GM12872 (cell line): Measurements from ENCODE around the gene THOC6.

ENCODE experiments used
- TF ChIP-seq, protein P1 (sequence below): IDR thresholded peaks from 3 replicates; pipeline ENCODE4 v1.5.1; 2011; ENCODE audit warnings: low read depth, mild to moderate bottlenecking, low read length, moderate library complexity; ENCODE audit not compliant: insufficient read depth

THOC6 gene

DNA sequence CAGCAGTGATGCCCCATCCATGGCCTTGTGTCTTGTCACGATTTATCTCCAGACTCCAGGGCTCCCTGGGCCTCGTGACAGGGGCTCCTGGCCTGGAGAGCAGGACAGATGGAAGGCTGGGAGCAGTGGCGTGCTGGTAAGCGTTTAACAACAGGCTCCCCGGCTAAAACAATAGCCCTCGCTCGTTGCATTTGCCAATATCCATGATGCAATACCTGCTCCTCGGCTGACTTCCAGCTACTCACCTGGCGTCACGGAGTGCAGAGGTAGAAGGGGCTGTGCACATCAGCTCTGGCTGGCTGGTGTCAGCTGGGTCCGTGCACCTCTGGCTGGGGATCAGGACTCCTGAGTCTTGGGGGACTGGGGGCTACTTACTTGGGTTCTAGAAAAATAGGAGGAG, 14.4 kb downstream of the THOC6 start:
- TF ChIP-seq, protein P1, sequence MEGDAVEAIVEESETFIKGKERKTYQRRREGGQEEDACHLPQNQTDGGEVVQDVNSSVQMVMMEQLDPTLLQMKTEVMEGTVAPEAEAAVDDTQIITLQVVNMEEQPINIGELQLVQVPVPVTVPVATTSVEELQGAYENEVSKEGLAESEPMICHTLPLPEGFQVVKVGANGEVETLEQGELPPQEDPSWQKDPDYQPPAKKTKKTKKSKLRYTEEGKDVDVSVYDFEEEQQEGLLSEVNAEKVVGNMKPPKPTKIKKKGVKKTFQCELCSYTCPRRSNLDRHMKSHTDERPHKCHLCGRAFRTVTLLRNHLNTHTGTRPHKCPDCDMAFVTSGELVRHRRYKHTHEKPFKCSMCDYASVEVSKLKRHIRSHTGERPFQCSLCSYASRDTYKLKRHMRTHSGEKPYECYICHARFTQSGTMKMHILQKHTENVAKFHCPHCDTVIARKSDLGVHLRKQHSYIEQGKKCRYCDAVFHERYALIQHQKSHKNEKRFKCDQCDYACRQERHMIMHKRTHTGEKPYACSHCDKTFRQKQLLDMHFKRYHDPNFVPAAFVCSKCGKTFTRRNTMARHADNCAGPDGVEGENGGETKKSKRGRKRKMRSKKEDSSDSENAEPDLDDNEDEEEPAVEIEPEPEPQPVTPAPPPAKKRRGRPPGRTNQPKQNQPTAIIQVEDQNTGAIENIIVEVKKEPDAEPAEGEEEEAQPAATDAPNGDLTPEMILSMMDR: no peak

- TF ChIP-seq, protein P1: no peak
Observed at GRCh38 chr16:3038896-3039295, 15.1 kb downstream of the THOC6 start.

- TF ChIP-seq, protein P1: no peak
Observed at GRCh38 chr16:3042376-3042775, 18.5 kb downstream of the THOC6 start.

DNA sequence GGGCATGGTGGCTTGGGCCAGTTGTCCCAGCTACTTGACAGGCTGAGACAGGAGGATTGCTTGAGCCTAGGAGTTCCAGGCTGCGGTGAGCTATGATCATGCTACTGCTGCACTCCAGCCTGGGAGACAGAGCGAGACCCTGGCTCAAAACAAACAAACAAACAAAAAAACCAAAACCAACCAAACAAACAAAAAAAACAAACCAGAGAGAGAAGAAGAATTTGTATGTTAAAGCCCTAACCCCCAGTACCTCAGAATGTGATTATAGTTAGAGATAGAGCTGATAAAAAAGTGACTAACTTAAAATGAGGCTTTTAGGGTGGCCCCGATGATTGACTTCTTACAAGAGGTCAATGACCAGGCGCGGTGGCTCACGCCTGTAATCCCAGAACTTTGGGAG, 20.9 kb downstream of the THOC6 start:
- TF ChIP-seq, protein P1: no peak

DNA sequence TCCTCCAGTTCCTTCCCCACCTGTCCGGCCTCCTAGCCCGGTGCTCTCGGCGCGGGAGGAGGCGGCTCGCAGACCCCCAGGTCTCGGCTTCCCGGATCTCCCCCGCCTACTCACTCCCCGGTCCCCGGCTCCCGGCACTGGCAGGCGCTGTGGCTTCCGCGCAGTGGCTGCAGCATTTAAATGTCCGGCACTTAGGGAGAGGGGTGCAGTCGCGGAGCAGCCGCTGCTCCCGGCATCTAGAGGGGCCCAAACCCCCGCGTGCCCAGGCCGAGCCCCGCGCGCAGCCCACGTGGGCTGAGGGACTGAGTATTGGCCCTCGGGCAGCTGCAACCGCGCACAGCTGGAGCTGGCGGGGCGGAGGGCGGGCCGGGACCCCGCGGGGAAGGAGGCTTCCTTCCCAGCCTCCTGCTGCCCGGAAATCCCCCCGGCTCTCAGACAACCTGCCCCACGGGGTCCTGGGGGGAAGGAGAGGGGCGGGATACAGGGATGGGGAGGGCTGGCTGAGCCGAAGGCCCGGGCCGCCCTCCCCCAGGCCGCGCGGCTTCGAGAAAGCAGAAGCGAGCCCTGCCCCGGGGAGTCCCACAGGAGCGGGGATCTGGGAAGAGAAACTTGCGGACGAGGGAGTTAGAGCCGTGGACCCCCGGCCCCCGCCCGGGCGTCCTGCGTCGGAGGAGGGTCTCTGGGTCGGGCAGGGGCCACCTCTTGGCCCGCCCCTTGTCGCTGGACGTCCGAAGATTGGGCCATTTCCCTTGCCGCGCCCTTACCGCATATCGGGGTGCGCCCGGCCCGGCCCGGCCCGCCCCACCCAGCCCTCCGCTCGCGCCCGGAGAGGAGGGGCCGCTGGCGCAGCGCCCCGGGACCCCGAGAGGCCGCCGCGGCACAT, 22.2 kb downstream of the THOC6 start, which contains the start of gene MMP25:
Gene MMP25, plus strand, starts transcription at position 804 of the 883 bp plus-strand sequence. CDS start 357 bp downstream, outside the sequence.
- TF ChIP-seq, protein P1: no peak

DNA sequence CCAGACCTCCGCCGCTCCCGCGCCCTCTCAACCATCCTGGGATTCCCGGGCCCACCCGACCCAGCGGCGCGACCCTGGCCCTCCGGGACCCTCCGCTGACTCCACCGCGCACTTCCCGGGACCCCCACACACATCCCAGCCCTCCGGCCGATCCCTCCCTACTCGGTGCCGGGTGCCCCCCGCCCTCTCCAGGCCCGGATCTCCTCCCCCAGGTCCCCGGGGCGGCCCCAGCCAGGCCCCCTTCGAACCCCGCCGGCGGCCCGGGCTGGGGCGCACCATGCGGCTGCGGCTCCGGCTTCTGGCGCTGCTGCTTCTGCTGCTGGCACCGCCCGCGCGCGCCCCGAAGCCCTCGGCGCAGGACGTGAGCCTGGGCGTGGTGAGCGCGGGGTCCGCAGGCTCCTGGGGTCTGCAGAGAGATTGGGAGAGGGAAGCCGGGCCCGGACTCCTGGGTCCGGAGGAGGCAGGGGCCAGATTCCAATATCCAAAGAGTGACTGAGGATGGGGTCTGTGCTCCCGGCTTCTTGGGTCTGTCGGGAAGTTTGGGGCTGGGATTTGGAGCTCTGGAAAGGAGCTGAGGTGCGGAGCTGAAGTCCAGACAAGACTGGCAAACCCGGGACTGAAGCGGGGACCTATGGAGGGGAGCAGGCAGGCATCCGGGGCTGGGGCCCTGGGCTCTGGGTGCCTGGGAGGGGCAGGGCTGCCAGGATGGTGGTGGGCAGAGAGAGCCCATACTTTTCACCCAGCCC, 23.0 kb downstream of the THOC6 start:
- TF ChIP-seq, protein P1: no peak

DNA sequence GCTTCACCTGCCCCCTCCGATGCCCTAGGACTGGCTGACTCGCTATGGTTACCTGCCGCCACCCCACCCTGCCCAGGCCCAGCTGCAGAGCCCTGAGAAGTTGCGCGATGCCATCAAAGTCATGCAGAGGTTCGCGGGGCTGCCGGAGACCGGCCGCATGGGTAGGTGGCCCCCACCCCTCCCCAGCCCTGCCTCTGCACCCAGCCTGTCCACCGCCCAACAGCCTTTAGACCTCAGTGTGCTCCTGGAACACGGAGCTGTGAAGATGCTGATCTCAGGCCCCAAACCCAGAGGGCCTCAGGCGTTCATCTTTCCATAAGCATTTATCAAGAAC, 23.5 kb downstream of the THOC6 start:
- TF ChIP-seq, protein P1: no peak
